WTC11 (cell line): ENCODE data around the gene IGFBP2.

Experiments
- CREM ChIP-seq: sonication (generic); formaldehyde crosslinking; IDR thresholded peaks from 2 replicates; pipeline ENCODE4 v1.8.1; 2022; ENCODE audit warnings: mild to moderate bottlenecking, missing genetic modification reagents, moderate library complexity
- CTCF ChIP-seq: fragments of 200-600 bp; IDR thresholded peaks from 2 replicates; pipeline ENCODE4 v1.8.0; 2022; ENCODE audit warnings: antibody characterized with exemption
- FOXP4 ChIP-seq: sonication (generic); formaldehyde crosslinking; IDR thresholded peaks from 2 replicates; pipeline ENCODE4 v1.8.0; 2022; ENCODE audit warnings: mild to moderate bottlenecking, missing genetic modification reagents
- HMGXB4 ChIP-seq: sonication (generic); formaldehyde crosslinking; IDR thresholded peaks from 2 replicates; pipeline ENCODE4 v1.8.1; 2023; ENCODE audit warnings: mild to moderate bottlenecking, moderate library complexity, missing genetic modification reagents
- IRF1 ChIP-seq: sonication (generic); formaldehyde crosslinking; IDR thresholded peaks from 2 replicates; pipeline ENCODE4 v1.8.0; 2023; ENCODE audit warnings: missing genetic modification reagents
- MLX ChIP-seq: sonication (generic); formaldehyde crosslinking; IDR thresholded peaks from 2 replicates; pipeline ENCODE4 v1.8.1; 2023; ENCODE audit warnings: mild to moderate bottlenecking, missing genetic modification reagents, moderate library complexity
- NFYB ChIP-seq: sonication (generic); formaldehyde crosslinking; conservative IDR thresholded peaks from 2 replicates; pipeline ENCODE4 v1.8.0; 2022; ENCODE audit warnings: low read depth, missing genetic modification reagents
- USF1 ChIP-seq: sonication (generic); formaldehyde crosslinking; IDR thresholded peaks from 2 replicates; pipeline ENCODE4 v1.8.0; 2022; ENCODE audit warnings: mild to moderate bottlenecking, missing genetic modification reagents
- USF2 ChIP-seq: sonication (generic); formaldehyde crosslinking; IDR thresholded peaks from 2 replicates; pipeline ENCODE4 v1.8.1; 2023; ENCODE audit warnings: mild to moderate bottlenecking, missing genetic modification reagents, moderate library complexity
- ZNF281 ChIP-seq: sonication (generic); formaldehyde crosslinking; IDR thresholded peaks from 2 replicates; pipeline ENCODE4 v1.8.0; 2023; ENCODE audit warnings: mild to moderate bottlenecking, missing genetic modification reagents
- ZNF317 ChIP-seq: sonication (generic); formaldehyde crosslinking; IDR thresholded peaks from 2 replicates; pipeline ENCODE4 v1.8.1; 2023; ENCODE audit warnings: low read depth, mild to moderate bottlenecking, moderate library complexity, missing genetic modification reagents, borderline replicate concordance
- ZNF512 ChIP-seq: sonication (generic); formaldehyde crosslinking; IDR thresholded peaks from 2 replicates; pipeline ENCODE4 v1.8.1; 2022; ENCODE audit warnings: missing genetic modification reagents, borderline replicate concordance

- TF ChIP-seq CTCF (no peak), ZNF317 (no peak), ZNF281 (CRISPR knock-in tag) (no peak), HMGXB4 (CRISPR knock-in tag) (no peak), ZNF512 (no peak), USF2 (CRISPR knock-in tag) (no peak), USF1 (no peak), FOXP4 (no peak), CREM (no peak), MLX (CRISPR knock-in tag) (no peak), NFYB (CRISPR knock-in tag) (no peak), IRF1 (CRISPR knock-in tag) (no peak)
Observed at GRCh38 chr2:216626168-216626874, 6.9 kb upstream of the IGFBP2 start.
